Suprapubic skin (tissue), 4 donors: Measurements from ENCODE around the gene SCAF1.

Experiments
- POLR2A ChIP-seq, 2 donors: fragments of 450-650 bp; IDR thresholded peaks; one replicate each; pipeline ENCODE4 v1.6.1; 2017; ENCODE audit warnings: antibody characterized with exemption in 2 of 2, mild to moderate bottlenecking in 2 of 2, moderate library complexity in 2 of 2
- POLR2AphosphoS5 ChIP-seq, 3 donors: sonication (generic); formaldehyde crosslinking; IDR thresholded peaks; one replicate each; pipeline ENCODE4 v1.6.1; 2017; ENCODE audit warnings: antibody characterized with exemption in 3 of 3
- TF ChIP-seq, protein P1 (sequence below), 2 donors: fragments of 200-600 bp in 1 of 2; fragments of 450-650 bp in 1 of 2; sonication (generic) in 1 of 2; IDR thresholded peaks; one replicate each; pipeline ENCODE4 v1.5.1; 2016 to 2019; ENCODE audit warnings: antibody characterized with exemption in 2 of 2, mild to moderate bottlenecking in 1 of 2, moderate library complexity in 1 of 2

GRCh38 chr19:49692147-49692506 lies 50.1 kb downstream of the SCAF1 start:
- TF ChIP-seq POLR2AphosphoS5 (IDR thresholded peaks at IDR 0.05), result no peak
- TF ChIP-seq, protein P1, sequence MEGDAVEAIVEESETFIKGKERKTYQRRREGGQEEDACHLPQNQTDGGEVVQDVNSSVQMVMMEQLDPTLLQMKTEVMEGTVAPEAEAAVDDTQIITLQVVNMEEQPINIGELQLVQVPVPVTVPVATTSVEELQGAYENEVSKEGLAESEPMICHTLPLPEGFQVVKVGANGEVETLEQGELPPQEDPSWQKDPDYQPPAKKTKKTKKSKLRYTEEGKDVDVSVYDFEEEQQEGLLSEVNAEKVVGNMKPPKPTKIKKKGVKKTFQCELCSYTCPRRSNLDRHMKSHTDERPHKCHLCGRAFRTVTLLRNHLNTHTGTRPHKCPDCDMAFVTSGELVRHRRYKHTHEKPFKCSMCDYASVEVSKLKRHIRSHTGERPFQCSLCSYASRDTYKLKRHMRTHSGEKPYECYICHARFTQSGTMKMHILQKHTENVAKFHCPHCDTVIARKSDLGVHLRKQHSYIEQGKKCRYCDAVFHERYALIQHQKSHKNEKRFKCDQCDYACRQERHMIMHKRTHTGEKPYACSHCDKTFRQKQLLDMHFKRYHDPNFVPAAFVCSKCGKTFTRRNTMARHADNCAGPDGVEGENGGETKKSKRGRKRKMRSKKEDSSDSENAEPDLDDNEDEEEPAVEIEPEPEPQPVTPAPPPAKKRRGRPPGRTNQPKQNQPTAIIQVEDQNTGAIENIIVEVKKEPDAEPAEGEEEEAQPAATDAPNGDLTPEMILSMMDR (IDR thresholded peaks at IDR 0.05), result no peak
- TF ChIP-seq POLR2A (IDR thresholded peaks at IDR 0.05), result no peak
